ENCODE measurements around the gene GARIN5B.
A peak's percentile ranks its signal among the peaks of the same experiment; 100 is the strongest.
"Not testable (repeated sequence)": the region's sequence is repeated elsewhere in the genome, so short reads cannot be mapped to it uniquely, and the experiment has no call there.

Gene GARIN5B

DNA sequence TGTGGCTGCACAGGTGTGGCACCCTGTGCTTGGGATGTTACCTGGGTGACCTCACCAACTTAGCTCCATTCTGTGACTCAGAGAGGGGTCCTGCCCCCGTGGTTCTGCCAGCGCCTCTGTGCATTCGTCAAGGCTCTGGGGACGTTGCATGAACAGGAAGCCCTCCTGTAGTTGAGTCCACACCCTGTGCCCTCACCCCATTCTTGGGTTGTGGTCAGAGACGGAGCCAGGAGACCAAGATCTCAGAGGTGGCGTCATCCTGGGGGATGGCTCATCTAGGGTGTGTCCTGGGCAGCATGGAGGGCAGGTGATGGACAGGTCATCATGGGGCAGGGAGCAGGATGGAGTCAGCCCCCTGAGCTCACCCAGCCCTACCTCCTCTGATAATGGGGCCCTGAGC is 11.0 kb downstream of the GARIN5B start:
- no peak for DNase-seq (ENCODE audit: low read depth in 2 of 2, low spot score in 1 of 2)

DNA sequence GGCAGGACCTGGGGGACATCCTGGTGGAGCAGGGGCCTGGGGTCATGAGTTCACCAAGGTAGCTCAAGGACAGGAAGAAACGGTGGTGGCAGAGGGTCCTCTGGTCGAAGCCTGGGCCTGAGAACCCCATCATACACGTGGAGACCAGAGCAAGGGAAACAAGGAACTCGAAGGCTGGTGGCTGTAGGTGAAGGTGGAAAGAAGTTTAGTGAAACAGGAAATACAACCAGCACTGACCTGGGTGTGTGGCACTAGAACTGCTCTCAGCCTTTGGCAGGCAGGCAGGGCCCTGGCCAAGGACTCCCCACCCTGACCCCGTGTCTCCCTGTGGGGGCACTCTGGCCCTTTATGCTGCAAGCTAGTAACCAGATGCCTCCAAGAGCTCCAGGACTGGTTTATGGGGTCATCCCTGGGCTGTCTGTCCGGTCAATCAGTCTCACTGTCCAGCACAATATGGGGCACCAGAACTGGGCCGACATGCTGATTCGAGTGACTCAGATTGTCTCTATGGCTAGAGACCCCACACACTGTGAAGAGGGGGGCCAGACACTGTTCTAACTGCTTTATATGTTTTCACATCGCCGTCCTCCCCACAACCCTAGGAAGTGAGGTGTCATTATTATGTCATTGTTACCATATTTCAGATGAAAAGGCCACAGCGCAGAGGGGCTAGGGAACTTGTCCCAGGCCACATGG is 12.3 kb downstream of the GARIN5B start:
- DNase-seq (ENCODE audit: low read depth in 2 of 2, low spot score in 1 of 2) = no peak

DNA sequence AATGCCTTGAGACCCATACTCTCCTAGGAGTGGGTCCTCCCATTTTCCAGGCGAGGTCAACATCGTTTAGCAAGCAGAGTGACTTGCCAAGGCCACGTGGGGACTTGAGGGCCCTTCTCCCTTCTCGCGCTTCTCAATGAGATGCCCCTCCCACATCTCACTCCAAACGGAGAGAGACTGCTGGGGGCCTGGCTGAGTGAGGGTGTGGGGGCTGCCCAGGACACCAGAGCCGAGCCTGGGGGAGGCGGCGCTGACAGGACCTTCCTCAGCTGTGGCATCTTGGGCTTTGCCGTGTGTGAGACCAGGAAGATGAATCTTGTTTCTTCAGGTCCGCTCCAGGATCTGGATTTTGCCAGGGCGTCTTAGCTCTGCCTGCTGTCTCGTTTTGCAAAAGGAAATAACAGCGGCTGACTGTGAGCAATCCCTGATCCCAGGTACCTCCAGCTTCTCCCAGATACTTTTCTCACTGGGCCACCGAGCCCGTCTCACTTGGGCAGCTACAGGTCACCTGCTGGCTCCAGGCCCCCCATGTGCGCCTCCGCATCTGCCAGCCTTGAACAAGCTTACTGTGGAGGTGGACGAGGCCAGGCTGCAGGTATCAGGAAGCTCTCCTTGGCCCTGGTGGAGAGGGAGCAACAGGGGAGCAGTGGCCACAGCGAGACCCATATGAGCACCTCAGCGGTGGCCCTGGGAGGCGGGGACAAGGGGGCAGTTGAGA is 14.6 kb downstream of the GARIN5B start:
- no peak for DNase-seq (ENCODE audit: low read depth in 2 of 2, low spot score in 1 of 2)

DNA sequence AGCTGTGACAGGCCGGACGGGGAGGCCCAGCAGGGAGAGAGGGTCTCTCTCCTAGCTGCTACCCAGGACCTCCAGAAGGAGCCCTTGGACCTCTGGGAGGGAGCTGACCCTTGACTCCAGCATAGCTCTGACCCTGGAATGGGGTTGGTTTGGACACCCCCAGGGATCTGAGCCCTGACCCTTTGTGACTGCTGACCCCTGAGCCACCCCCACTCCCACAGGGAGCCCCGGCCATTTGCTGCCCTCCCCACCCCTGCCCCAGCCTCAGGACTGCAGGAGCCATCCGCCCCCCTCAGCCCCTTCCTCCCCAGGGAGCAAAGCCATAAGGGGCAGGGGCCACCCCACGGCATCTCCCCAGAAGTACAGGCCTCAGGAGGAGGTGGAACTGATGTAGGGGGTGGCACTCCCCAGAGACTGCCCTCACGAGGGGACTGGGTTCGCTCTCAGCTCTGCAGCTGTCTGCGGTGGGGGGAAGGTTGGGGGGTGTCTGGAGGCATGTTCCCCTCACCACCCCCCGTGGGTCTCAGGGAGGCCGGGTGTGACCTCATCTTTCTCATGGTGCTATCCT is 15.5 kb downstream of the GARIN5B start:
- no peak for DNase-seq (ENCODE audit: low read depth in 2 of 2, low spot score in 1 of 2)

DNA sequence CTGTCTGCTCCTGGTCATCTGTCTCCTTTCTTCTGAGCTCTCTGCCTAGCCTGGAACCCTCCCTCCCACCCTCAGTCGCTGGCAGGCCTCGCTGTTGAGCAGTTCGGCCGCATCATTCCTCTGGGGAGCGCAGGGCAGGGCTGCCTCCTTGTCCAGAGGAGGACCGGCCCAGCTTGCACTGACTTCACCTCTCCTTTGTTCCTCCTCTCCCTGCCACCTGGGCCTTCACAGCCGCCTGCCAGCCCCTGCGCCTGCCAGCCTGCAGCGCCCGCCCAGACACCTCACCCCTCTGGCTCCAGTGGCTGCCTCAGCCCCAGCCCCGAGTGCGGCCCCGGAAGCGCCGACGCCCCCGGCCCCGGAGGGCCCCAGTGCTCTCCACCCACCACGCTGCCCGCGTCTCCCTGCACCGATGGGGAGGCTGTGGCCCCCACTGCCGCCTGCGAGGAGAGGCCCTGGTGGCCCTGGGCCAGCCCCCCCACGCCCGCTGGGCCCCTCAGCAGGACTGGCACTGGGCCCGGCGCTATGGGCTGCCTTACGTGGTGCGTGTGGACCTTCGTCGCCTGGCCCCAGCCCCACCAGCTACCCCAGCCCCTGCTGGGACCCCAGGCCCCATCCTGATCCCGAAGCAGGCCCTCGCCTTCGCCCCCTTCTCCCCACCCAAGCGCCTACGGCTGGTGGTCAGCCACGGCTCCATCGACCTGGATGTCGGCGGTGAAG is 16.2 kb downstream of the GARIN5B start:
- DNase-seq (ENCODE audit: low read depth in 2 of 2, low spot score in 1 of 2) = no peak

DNA sequence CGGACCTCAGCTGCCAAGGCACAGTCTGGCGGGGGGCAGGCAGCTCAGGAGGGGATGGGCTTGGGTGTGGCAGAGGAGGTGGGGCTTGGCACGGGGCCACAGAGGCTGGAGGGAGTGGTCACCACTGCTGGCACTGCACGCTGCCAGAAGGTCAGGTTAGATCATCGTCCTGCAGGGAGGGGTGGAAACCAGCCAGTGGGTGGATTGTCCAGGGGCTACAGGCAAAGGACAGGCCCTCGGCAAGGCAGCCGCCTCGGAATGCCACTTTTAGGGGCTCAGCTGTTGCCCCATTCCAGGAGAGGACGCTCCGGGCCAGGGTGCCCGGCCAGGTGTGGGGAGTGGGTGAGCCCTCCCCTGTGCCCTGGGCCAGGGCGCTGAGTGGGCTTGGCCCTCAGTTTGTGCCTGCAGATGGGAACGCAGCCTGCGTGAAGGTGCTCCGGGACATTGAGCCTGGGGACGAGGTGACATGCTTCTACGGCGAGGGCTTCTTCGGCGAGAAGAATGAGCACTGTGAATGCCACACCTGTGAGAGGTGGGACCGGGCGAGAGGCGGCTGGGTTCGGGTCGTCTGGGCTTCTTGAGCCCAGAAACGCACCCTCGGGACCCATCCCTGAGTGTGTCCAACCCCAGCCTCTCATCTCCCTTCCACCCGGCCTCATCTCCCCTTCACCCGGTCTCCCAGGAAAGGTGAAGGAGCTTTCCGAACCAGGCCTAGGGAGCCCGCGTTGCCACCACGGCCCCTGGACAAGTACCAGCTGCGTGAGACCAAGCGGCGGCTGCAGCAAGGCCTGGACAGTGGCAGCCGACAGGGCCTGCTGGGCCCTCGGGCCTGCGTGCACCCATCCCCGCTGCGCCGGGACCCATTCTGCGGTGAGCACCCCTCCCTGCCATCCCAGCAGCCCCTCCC is 17.0 kb downstream of the GARIN5B start:
- DNase-seq (ENCODE audit: low read depth in 2 of 2, low spot score in 1 of 2) = no peak

DNA sequence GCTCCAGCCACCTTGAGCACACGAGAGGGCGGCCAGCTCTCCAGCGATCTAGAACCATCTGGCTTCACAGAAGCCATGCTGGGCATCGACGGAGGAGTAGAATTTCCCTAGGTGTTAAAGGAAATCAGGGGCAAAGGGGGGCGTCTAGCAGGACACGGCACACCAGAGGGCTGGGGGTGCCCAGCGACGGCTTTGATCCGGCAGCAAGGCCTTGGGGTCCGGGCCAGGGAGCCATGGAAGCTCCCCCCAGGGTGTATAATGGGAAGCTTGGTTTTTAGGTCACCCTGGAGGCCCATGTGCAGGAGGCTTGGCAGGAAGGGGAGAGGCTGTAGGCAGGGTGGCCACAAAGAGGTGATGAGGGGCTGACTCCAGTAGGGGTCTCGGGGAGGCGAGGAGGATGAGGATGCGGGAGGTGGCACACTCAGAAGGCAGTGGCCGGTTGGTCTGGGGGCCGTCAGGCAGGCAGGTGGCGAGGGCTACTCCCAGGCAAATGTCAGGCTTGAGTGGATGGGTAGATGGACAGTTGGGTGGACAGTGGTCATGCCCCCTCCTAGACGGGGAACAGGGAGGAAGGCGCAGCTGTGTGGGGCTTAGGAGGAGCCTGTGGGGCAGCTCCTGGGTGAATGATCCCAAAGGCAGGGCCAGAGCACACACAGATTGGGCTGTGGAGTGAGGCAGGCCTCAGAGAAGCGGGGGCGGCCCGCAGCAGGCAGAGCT is 17.8 kb downstream of the GARIN5B start:
- no peak for DNase-seq (ENCODE audit: low read depth in 2 of 2, low spot score in 1 of 2)

DNA sequence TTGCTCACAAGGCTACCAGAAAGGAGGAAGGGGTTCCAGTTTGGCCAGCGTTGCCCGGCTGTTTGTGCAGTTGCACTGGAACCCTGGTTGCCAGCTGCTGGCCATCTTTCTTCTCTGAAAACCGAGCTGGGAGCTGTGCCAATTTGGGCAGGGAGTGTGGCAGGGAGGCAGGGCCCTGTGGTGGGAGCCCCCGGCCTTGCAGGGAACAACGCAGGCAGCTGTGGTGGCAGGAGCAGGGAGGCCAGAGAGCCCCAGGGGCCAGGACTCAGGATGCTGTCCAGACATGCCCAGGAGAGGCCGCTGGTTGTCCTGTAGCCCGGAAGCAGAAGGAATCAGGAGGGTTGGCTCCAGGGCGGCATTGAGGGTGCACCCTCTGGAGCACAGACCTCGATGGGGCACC is 18.6 kb downstream of the GARIN5B start:
- DNase-seq (ENCODE audit: low read depth in 2 of 2, low spot score in 1 of 2) = no peak

DNA sequence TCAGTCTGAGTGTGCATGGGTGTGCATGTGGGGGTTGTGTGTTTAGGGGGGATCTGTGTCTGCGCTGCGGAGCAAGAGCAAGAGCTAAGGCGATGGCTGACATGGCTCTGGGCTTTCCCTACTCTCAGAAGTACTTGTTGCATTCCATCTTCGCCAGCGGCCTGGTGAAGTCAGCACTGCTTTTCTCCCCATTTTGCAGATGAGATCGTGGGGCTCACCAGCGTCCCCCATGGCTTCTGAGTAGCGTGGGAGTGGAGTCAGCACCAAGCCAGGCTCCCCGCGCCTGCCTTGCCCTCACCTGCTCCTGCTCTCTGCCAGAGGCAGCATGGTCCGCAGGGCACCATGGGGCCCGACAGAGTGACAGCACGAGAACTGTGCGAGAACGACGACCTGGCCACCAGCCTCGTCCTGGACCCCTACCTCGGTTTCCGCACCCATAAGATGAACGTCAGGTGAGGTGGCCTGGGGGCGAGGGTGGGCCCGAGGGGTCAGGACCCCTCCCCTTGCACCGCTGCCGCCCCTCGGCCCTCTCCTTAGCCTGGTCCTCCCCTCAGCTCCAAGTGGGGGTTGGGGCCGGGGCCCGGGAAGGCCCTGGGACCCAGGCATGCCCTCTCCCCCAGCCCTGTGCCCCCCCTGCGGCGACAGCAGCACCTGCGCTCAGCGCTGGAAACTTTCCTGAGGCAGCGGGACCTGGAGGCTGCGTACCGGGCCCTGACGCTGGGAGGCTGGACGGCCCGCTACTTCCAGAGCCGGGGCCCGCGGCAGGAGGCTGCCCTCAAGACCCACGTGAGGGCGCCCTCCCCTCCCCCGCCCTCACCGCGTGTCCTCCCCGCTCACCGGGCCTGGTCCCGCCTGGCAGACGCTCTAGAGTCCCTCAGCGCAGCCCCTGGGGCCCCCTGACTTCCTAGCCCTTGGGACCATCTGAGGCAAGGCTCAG is 21.2 kb downstream of the GARIN5B start:
- no peak for DNase-seq (ENCODE audit: low read depth in 2 of 2, low spot score in 1 of 2)

DNA sequence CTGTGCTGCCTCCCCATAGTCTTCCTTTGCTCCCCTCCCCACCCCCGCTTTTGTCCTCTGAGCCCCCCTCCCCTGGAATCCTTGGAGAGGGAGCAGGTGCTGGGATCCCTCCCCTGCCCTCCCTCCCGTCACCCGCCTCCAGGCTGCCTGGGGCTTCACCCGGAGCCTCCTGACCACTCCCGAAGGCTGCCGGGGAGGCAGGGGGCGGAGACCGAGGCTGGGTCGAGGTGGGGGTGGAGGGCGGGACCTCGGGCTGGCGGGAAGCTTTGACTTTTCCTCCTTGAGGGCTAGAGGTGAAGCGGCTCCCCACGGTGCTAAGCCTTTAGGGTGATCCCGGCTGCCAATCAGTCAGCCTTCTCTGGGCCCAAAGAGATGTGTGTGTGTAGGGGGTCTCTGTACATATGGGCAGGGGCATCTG is 21.9 kb downstream of the GARIN5B start:
- DNase-seq (ENCODE audit: low read depth in 2 of 2, low spot score in 1 of 2) = peak in 1 of 2 donors; percentile 17

DNA sequence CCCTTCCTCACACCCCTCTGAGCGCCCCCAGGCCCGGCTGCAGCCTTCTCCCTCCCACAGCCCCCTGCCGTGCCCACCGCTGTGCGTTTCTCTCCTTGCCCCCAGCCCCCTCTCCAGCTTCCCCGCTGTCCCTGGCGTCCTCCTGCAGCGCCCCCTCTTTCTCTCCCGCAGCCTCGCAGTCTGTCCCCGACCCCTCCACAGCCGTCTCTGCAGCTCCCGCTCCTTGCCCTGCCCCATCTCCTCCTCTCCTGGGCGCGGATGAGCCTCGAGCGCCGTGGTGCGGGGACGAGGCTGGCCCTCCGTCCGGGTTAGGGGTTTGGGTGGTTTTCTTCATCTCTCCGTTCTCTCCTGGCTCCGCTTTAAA is 22.3 kb downstream of the GARIN5B start:
- no peak for DNase-seq (ENCODE audit: low read depth in 2 of 2, low spot score in 1 of 2)

DNA sequence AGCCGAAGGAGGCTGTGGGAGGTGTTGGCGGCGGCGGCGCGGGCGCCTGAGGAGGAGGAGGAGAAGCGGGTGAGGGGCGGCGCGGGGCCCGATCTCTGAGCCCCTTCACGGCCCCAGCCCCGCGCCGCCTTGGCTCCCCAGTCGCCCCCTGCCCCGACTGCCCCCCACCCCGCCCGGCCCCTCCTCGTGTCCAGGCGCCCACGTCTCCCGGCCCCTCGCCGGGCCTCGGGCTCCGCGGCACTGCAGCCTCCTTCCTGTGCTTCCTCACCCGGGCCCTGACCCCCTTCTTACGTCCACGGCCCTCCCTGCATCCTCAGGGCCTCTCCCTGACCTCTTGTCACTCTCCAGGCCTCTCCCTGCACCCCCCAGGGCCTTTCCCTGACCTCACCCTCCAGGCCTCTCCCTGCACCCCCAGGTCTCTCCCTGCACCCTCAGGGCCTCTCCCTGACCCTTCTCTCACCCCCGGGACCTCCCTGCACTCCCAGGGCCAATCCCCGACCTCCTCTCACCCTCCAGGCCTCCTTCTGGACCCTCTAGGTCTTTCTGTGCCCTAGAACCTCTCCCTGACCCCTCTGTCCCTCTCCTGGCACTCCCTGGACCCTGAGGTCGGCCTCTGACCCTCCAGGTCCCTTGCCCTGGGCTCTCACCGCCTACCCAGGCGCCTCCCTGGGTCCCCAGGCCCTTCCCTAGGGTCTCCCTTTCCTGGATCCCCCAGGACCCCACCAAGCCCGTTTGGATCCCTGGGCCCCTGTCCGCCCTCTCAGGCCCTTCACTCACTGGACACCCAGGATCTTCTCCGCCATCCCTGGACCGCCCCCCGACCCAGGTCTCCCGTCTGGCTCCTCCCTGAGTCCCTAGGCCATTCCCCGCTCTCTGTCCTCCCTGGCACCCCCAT is 22.9 kb downstream of the GARIN5B start:
- DNase-seq (ENCODE audit: low read depth in 2 of 2, low spot score in 1 of 2) = no peak

DNA sequence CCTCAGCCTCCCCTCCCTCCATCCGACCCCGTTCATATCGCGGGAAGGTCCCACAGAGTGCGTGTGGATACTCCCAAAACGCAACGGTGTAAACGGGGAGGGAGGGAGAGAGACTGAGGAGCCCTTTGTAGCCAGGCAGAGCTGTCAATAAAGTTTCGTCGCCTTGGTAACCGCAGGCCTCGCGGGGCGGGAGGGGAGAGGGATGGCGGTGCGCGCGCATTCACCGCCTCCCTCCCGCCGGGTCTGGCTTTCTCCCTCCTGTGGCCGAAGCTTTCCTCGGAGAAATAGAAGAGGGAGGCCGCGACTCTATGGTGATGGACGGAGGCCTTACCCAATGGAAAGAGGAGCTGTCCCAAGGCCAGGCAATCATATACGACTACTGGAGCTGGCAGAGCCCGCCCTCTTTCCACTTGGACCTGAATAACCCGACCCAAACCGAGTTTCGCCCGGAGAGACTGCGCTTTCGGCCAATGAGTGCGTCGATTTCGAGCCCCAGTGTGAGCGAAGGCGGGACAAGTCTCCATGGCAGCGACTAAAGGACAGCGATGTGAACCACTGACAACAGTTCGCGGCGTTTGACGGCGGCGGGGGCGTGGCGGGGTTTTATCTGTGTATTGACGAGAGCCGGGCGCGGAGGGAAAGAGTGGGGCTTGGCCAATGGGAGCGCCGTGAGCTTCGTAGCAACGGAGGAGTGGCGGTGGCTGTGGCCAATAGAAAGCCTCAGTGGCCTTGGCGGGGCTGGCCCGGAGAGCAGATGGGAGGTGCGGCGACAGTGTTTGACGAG is 23.8 kb downstream of the GARIN5B start, which contains the start of gene KMT5C:
TSS of gene KMT5C (plus strand) at position 772 of the 784 bp plus-strand sequence. CDS start 2,061 bp downstream, outside the sequence.
- peak; percentile 100 for DNase-seq (ENCODE audit: low read depth in 2 of 2, low spot score in 1 of 2)

DNA sequence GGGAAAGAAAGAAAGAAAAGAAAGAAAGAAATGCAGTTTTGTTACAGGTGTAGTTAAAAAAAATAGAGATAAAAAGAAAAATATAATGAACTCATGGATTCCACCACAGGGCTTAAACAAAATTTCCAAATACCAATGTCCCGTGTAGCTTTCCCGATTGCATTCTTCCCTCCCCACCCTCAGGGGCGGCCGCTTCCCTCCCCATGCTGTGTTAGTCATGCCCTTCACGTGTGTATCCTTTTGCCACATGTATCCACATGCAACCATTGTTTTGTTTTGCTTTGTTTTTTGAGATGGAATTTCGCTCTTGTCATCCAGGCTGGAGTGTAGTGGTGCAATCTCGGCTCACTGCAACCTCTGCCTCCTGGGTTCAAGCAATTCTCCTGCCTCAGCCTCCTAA is 27.0 kb downstream of the GARIN5B start:
- DNase-seq (ENCODE audit: low read depth in 2 of 2, low spot score in 1 of 2) = no peak

DNA sequence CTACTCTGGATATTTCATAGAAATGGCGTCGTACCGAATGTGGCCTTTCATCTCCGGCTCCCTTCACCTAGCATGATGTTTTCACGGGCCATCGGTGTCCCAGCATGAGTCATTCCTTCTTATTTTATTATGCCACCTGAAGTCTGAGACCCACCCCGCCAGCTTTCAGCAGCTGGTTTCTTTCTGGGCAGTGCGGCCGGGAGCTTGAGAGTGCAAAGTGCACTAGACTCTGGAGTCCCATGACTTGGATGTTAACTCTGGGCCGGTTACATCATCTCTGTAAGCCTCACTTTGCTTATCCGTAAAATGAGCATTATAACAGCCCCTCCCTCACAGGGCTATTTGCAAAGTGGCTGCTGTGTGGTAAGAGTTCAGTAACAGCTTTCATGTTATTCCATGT is 29.2 kb downstream of the GARIN5B start:
- DNase-seq (ENCODE audit: low read depth in 2 of 2, low spot score in 1 of 2) = no peak

DNA sequence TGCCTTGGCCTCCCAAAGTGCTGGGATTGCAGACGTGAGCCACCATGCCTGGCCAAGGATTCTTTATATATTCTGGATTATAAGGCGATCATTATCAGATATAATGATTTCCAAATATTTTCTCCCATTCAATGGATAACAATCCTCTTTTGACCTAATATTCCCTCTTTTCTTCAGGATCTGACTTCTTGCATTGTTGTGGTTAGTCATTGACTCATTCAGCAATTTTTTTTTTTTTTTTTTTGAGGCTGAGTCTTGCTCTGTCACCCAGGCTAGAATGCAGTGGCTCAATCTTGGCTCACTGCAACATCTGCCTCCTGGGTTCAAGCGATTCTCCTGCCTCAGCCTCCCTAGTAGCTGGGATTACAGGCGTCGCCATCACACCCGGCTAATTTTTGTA is 33.3 kb downstream of the GARIN5B start:
- DNase-seq (ENCODE audit: low read depth in 2 of 2, low spot score in 1 of 2) = not testable (repeated sequence)

DNA sequence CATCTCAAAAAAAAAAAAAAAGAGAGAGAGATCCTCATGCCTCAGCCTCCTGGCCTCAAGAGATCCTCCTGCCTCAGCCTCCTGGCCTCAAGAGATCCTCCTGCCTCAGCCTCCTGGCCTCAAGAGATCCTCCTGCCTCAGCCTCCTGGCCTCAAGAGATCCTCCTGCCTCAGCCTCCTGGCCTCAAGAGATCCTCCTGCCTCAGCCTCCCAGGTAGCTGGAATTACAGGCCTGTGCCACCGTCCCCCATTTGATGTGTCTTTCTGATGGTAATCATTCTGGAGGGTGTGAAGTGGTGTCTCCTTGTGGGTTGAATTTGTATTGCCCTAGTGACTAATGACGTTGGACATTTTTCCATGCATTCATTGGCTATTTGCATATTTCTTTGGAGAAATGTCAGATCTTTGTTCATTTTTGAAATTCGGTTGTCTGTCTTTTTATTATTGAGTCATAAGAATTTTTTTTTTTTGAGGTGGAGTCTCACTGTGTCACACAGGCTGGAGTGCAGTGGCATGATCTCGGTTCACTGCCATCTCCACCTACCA is 34.2 kb downstream of the GARIN5B start:
- DNase-seq (ENCODE audit: low read depth in 2 of 2, low spot score in 1 of 2) = not testable (repeated sequence)

Measured in stimulated activated CD8-positive, alpha-beta memory T cell treated with anti-CD3 and anti-CD28 coated beads, Interleukin-4, amount 100 ng/mL, for 4 hours (primary cell).